ENCODE results near the gene YBX2.

YBX2 gene

GRCh38 chr17:7322520-7323194 is 28.2 kb upstream of the YBX2 start:
- DNase-seq (ENCODE audit: low spot score), result no peak

- DNase-seq (ENCODE audit: low spot score), result no peak
These were observed 27.0 kb upstream of the YBX2 start for GRCh38 chr17:7321466-7321865.

- no peak for DNase-seq (ENCODE audit: low spot score)
These were observed 23.9 kb upstream of the YBX2 start for GRCh38 chr17:7318121-7318860.

- no peak for DNase-seq (ENCODE audit: low spot score)
These were observed 22.8 kb upstream of the YBX2 start for GRCh38 chr17:7317161-7317803.

GRCh38 chr17:7315570-7316235 is 21.3 kb upstream of the YBX2 start:
- DNase-seq (ENCODE audit: low spot score), result no peak

GRCh38 chr17:7314719-7315569 is 20.5 kb upstream of the YBX2 start, which contains the start of gene GPS2:
Gene GPS2 (minus strand): TSS chr17:7315360. CDS start chr17:7315052, 308 bp downstream.
- peak; percentile 89 for DNase-seq (ENCODE audit: low spot score)

GRCh38 chr17:7313890-7314718 is 19.7 kb upstream of the YBX2 start:
- DNase-seq (ENCODE audit: low spot score), result no peak

- no peak for DNase-seq (ENCODE audit: low spot score)
These were observed 18.9 kb upstream of the YBX2 start for GRCh38 chr17:7313088-7313889.

GRCh38 chr17:7312432-7313087 is 18.1 kb upstream of the YBX2 start:
- no peak for DNase-seq (ENCODE audit: low spot score)

- no peak for DNase-seq (ENCODE audit: low spot score)
These were observed 16.8 kb upstream of the YBX2 start for GRCh38 chr17:7311110-7311705.

- DNase-seq (ENCODE audit: low spot score), result no peak
These were observed 15.2 kb upstream of the YBX2 start for GRCh38 chr17:7309628-7310027.

GRCh38 chr17:7308625-7309433 is 14.4 kb upstream of the YBX2 start:
- DNase-seq (ENCODE audit: low spot score), result peak; percentile 54

- peak; percentile 41 for DNase-seq (ENCODE audit: low spot score)
These were observed 13.5 kb upstream of the YBX2 start for GRCh38 chr17:7307686-7308624.

- peak; percentile 90 for DNase-seq (ENCODE audit: low spot score)
These were observed 12.7 kb upstream of the YBX2 start, which contains the start of gene EIF5A for GRCh38 chr17:7306911-7307685. Gene EIF5A (plus strand): TSS chr17:7307628. CDS start chr17:7309636, 2,008 bp downstream.

GRCh38 chr17:7304179-7304578 is 9.7 kb upstream of the YBX2 start:
- DNase-seq (ENCODE audit: low spot score), result no peak
